Hematopoietic multipotent progenitor cell (in vitro differentiated cells): ENCODE data around the gene COL2A1. TPM values are rescaled to one million over a fixed set of nuclear protein-coding genes. Genes with fewer than 3 reads are reported as not detected.
"Not testable (repeated sequence)": the region's sequence is repeated elsewhere in the genome, so short reads cannot be mapped to it uniquely, and the experiment has no call there.

Experiments
- DNase-seq, 3 donors: peaks; one replicate each; pipeline ENCODE4 v3.0.0-alpha.2; 2011 to 2015; ENCODE audit warnings: low read depth in 2 of 3, low spot score in 2 of 3
- total RNA-seq: library from RNA; depleted of rRNA; stranded (reverse); fragments of >200 nt; gene quantifications from one replicate; pipeline ENCODE4 v1.2.3, GENCODE V29; 2012

Gene COL2A1
- total RNA-seq, 1 donor, result 0.27 TPM

DNA sequence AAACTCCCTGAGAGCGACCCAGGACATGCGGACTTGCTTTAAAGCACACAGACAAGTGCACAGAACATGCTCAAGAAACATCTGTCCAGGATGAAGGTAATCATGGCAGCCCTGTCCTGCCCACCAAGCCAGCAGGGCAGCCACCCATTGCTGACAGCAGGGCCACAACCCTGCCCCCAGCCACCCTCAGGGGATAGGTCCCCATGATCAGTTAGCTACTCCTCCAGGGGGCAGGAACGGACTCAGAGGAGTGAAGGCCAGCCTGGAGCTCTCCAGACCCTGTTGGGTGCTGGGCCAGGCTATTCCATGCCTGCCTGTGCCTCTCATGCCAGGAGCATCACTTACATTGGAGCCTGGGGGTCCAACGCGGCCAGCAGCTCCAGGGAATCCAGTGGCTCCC lies 25.1 kb downstream of the COL2A1 start:
- no peak for DNase-seq

DNA sequence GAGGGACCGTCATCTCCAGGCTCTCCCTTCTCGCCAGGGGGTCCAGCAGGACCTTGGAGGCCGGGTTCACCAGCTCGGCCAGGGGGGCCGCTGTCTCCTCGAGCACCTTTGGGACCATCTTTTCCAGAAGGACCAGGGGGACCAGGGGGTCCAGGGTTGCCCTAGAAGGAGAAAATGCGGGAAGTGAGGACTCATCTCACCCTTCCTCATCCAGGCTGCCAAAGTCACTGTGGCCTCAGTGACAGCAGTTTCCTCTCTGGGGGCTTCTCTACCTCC lies 25.7 kb downstream of the COL2A1 start:
- DNase-seq, result no peak

DNA sequence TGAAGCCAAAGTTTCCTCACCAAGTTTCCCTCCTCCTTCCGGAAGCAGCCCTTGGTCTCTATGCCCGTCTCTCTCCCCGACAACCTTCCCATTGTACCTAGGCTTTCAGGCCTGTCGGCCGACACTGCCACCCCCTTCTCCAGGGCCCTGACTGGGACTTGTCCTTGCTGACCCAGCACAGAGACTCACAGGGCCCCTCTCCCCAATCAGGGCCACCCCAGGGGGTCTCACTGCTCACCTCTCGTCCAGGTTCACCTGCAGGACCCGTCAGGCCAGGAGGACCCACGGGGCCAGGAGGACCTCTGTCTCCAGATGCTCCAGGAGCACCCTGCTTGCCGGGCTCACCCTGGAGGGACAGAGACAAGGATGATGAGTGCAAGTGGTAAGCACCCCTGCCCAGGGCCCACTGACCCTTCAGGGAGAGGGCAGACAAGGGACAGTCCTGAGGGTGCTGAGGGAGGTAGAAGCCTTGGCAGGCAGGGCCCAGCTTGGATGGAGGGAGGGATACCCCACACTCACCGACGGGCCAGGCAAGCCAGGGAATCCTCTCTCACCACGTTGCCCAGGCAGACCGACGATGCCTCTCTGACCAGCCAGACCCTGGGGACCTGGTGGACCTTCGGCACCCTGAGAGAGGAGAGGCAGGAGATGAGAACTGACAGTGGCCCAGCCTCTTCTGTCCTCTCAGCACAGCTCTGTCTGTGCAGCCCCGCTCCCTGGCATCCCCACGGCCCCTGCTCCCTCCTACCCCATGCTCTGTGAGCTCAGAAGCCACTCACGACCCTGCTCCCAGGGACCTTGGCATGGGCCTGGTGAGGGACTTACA lies 26.3 kb downstream of the COL2A1 start:
- DNase-seq, result no peak

DNA sequence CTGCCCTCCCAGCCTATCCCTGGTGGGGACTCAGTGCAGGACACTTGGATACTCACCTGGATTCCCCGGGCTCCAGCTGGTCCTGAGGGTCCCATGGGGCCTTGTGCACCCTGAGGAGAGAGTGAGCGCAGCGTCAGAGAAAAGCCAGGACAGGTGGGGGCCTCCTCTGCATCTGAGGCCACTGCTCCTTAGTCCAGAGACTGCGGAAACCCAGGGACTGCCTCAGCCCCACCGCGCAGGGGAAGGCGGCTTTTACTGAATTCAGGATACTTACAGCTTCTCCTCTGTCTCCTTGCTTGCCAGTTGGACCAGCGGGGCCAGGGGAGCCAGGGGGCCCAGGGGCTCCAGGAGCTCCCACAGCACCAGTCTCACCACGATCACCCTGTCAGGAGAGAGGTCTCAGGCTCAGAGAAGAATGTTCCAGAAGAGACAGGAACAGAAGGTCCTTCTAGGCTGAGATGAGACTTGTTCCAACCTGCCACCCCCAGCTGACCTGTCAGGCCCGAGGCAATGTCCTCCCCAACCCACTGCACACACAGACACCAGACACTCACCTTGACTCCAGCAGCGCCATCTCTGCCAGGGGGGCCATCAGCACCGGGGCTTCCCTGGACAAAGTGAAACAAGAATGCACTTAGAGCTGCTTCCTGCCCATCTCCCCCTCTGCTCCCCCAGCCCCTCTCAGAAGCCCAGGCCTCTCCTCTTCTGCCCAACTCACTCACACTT lies 27.1 kb downstream of the COL2A1 start:
- no peak for DNase-seq

DNA sequence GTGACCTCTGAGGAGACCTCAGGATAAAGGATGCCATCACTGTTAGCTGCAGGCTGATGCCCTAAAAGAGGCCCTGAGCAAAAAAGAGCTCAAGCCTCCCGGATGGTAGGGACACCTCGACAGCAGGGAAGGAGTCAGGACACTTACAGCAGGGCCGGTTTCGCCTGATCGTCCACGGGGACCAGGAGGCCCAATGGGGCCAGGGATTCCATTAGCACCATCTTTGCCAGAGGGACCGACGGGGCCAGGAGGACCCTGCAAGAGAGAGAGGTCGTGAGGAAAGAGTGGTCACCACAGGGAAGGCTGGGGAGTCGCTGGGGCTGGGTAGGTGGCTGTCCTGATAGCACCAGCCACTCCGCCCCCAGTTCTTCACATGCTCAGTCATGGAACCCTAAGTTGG lies 28.5 kb downstream of the COL2A1 start:
- DNase-seq, result no peak

DNA sequence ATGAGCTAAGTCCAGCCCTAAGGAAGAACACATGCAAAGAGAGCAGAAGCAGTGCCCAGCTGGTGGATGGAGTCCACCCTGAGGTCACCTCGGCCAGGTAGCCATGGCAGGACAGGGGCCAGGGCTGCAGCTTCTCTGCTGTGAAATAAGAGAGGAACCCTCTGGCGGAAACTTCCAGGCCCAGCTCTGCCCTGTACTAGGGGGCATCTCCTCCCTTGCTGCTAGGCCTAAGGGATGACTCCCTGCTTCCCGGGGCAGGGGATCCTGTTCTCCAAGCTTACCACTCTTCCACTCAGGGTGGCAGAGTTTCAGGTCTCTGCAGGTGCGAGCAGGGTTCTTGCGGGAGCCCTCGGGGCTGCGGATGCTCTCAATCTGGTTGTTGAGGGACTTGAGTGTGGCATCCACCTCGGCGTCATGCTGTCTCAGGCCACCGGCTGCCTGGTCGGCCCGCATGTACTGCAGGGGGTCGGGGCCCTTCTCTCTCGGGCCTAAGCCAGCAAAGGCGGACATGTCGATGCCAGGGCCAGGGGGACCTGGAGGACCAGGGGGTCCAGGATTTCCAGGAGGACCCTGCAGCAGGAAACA lies 29.1 kb downstream of the COL2A1 start:
- no peak for DNase-seq

DNA sequence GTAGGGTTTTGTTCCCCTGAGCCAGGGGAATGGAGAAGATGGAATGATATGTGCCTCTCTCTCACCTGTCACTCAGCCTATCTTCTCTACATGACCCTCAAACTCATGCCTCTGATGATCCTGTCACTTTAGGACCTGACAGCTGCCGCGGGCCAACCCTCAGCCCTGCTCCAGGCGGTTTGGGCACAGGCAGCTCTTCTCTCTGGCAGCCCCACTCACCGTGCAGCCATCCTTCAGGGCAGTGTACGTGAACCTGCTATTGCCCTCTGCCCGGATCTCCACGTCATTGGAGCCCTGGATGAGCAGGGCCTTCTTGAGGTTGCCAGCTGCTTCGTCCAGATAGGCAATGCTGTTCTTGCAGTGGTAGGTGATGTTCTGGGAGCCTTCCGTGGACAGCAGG lies 30.4 kb downstream of the COL2A1 start:
- no peak for DNase-seq

DNA sequence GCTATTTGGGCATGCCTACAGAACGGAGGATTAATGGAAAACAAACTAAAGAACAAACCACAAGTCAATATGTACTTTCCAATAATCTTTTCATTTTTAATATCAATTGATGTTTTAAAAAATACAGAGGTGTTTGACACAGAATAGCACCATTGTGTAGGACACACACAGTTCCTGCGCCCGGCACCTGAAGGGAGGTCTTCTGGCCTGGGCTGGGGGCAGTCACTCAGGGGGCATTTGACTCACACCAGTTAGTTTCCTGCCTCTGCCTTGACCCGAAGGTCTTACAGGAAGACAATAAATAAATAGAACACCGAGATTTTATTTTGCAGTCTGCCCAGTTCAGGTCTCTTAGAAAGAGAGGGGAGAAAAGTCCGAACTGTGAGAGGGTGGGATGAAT lies 31.4 kb downstream of the COL2A1 start:
- no peak for DNase-seq

DNA sequence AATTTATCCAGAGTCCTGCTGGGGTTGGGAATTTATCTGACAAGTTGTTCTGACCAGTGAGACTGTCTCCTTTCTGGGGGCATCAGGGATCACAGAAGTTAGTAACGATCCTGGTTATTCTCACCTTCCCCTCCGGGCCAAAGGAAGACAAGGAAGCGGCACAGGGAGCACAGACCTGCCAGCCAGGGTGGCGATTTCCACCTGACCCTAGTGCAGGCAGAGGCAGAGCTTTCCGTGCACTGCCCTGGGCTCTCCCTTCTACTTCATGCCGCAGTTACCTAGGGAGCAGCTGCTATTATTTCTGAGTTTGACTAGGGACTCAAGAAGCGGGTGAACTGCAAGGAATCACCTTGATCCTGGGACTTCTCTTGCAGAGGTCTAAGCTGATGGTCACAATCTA lies 33.4 kb downstream of the COL2A1 start:
- no peak for DNase-seq

DNA sequence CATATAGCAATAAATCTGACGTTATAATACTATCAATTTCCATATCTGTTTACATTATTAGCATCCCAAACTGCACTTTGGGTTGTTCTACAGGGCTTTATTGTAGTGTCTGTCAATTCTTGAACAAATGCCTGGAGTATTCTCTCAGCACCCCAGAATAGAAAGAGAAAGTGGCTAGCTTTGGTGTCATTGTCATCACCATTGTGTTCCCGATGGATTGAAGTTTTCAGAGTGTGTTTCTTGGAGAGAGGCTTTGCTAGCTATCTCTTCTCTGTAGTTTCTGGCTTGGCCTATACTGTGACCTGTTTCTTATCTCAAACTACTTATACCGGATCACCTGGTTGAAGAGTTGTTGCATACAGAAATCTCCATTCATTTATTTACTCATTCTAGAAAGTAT lies 34.4 kb downstream of the COL2A1 start:
- DNase-seq, result no peak

DNA sequence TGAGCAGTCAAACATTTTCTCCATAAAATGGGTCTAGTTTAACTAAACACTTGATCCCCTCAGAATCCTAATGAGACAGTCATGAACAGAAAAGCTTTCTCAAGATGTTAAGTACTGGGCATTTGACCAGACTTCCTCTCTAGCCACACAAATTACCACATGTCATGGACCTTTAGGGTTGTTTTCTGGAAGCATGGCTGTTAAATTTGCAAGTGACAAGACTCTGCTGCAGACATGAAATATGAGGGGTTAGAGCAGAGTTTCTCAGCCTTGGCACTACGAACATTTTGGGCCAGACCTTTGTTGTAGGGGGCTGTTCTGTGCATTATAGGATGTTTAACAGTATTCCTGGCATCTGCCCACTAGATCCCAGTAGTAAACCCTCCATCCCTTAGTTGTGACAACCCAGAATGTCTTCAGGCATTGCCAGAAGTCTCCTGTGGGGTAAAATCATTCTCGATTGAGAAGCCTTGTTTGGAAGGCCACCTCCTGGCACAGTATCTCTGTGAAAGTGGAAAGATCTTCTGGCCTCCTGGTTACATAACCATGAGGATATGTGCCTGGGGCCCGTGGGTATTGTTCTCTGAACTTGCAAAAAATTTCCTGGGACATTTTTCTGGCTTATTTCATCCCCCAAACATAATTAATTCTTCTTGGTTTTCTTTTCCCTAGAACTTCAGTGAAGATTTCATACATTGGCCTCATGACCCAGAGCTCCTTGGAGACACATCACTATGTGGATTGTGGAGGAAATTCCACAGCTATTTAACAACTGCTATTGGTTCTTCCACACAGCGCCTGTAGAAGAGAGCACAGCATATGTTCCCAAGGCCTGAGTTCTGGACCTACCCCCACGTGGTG lies 36.6 kb downstream of the COL2A1 start:
- DNase-seq, result no peak

DNA sequence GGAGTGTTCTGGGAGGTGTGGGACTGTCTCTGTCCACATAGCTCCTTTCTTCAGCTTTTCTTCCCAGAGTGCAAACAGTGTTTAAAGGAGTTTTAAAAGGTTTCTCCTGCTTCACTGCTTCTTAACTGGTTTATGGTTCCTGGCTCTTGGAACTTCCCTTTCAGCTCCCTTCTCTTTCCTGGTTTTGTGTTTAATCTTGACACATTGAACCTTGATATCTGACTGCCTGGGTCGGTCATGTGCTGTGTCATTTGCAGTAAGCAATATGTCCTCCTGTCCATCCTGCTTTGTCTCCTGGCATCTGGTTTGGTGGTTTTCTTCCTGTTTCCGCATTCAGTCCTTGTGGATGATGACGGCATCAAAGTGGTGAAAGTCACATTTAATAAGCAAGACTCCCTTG lies 38.7 kb downstream of the COL2A1 start:
- no peak for DNase-seq

DNA sequence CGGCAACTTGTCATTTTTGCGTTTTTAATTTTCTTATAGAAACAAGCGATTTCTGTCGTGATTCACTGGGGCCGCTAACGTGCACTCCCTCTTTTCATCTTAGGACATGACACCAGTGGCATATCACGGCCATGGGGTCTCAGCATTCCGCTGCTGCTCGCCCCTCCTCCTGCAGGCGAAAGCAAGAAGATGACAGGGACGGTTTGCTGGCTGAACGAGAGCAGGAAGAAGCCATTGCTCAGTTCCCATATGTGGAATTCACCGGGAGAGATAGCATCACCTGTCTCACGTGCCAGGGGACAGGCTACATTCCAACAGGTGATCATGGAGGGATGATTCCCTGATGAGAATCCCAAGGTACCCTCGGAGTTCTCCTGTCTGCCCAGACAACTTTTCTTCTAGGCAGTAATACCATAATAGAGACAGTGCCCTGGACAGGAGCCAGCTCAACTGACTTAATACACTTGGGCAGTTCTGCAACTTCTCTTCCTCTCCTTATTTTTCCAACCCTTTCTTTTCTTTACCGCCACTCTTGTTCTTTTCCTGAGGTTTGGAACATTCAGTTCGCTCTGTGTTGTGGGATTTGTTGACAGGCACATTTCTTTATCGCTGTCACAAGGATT lies 40.1 kb downstream of the COL2A1 start:
- DNase-seq, result peak in 2 of 3 donors; percentile 9 to 12

DNA sequence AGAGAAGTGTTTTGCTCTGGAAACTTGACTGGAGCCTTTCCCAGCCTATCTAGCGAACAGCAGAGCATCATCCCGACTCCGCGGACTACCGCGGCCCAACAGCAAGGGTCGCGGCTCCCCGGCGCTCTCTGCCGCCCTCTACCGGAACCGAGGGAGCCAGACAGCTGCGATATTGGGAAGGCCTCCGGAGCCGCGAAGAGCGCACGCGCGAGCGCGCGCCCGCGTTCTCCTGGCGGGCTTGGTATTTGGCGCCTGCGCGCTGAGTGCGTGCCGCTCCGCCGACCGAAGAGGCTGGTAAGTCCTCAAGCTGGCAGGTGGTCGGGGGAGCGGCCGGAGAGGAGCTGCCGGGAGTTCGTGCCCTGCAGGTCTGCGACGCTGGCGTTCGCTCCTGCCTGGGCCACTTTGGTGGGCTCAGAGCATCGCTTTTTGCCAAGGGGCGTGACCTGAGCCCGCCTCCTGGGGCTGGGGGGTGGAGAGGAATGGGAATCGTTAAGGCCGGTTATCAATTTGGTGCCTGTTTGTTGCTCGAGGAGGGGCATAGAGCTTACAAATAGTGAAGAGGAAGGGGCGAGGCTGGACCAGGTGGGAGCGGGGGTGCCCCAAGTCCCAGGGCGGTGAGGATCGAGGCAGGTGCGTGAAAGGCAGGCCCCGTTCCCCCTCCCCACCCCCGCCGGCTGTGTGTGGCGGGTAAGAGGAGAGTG lies 40.8 kb downstream of the COL2A1 start, which contains the start of gene TMEM106C:
TSS of gene TMEM106C (plus strand) at position 257 of the 701 bp plus-strand sequence. CDS start 641 bp downstream, outside the sequence.
- peak; percentile 92 to 98 (median 94) for DNase-seq

DNA sequence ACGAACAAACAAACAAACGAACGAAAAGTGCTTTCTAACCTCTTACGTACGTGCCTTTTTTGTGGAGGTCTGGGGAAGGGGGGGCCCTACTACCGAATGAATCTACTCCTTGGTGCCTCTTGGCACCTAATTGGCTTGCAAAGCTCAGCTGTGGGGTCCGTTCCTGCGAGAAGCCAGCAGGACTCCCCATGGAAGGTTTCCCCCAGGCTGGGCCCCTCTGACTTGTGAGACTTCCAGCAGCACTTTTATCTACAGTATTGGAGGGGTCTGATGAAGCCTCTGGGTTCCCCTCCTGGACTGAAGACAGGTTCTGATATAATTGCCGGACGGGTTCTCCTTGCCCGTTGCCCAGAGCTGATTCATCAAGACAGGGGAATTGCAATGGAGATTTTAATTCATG lies 42.1 kb downstream of the COL2A1 start:
- no peak for DNase-seq

DNA sequence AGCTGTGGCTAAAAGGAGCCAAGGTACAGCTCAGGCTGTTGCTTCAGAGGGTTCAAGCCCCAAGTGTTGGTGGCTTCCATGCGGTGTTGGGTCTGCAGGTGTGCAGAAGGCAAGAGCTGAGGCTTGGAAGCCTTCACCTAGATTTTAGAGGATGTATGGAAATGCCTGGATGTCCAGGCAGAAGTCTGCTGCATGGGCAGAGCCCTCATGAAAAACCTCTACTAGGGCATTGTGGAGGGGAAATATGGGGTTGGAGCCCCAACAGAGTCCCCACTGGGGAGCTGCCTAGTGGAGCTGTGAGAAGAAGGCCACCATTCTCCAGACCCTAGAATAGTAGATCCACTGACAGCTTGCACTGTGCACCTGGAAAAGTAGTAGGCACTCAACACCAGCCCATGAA lies 46.6 kb downstream of the COL2A1 start:
- DNase-seq, result not testable (repeated sequence)

DNA sequence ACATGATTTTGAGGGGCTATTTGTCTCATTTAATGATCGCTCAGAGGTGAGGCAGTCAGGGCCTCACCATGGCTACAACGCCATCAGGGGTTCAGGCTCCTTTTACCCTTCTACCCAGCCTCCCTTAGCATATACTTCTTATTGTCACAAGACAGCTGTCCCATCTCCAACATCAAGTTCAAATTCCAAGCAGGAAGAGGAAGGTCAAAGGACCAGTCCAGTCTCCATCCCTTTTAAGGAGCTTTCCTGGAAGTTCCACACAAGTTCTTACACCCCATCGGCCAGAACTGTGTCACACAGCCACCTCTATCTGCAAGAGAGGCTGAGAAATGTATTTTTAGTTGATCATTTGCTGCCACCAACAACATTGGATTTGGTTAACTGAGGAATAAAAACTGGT lies 49.2 kb downstream of the COL2A1 start:
- DNase-seq, result no peak

DNA sequence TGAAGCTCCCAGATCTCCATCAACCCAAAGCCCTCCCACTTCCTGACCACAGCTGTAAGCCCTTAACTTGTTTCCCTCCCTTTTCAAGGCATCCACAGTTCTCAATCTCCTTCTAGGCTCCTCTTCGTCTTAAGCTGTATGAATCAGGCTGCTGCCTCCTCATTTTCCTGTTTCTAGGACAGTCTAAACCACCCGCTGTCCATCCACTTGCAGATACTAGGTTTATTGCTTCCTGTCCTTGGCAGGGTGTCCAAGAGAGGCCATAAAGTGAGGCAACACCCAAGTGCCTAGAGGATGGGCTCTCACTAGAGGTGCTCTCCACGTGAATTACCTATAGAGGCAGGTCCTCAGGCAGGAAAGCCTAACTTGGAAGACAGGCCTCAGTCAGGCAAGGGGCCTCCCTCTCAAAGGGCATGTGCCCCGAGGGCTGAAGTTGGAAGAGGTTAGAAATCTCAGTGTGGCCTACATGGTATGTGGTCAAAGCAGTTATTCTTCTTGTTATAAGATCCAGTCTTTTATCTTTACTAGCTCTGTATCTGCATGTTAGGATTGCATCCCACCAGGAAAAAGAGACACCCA lies 49.7 kb downstream of the COL2A1 start:
- no peak for DNase-seq

DNA sequence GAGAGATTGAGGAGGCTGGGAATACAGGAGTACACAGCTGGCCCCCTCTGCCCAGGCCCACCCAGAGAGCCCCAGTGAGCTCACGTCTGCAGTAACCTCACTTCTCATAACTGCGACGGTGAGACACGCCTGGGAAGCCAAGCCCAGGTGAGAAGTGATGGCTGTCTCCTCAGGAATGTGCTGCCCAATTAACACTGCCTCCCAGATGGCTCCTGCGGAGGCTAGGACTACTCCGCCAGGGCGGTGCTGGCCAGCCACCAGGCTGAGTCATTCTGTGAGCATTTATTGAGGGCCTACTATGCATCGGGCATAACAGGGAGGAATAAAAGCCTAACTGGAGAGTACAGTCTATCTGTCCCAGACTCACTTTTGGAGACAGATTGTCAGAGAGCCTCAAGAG lies 50.2 kb downstream of the COL2A1 start:
- DNase-seq, result no peak
